ENCODE results near the gene SCYGR4. TPM values are rescaled to one million over a fixed set of nuclear protein-coding genes. Genes with fewer than 3 reads are reported as not detected.

SCYGR4 gene
- total and polyA plus RNA-seq, 9 of the 15 experiments (the other 6 are each of a cell fraction or from before 2014, with no cell fraction given), result 0.09 TPM; not detected in 8

GRCh38 chr2:227627769-227628168, 10.5 kb downstream of the SCYGR4 start:
- peaks cover 5 to 18% of the 10 kb centered on the region in 2 experiments; a peak in 4 of 5 replicates for H3K27me3 ChIP-seq (ENCODE audit: control insufficient read depth in 2 of 2, insufficient read depth in 2 of 2, low read length in 2 of 2)
- no peaks in the 10 kb centered on the region for H3K9me3 ChIP-seq (replicated peaks; ENCODE audit: control insufficient read depth, insufficient read depth, low read depth, low read length)
- ChIA-PET POLR2A (interaction anchor here (1.2 kb wide), 1 partner anchor 8 kb away, joined by 3 read pairs; no protein-coding TSS in a partner anchor), CTCF (ENCODE audit: low intra/inter-chr PET ratio) (no interaction called here)
- in situ Hi-C loops (cut with MboI), result no loop called here
- no peak overlapping the region for H3K4me3 ChIP-seq
- no peak overlapping the region for H3K9ac ChIP-seq (ENCODE audit: insufficient read depth in 1 of 2, low read depth in 2 of 2, low read length in 2 of 2)
- no peaks in the 10 kb centered on the region for H3K36me3 ChIP-seq (ENCODE audit: control insufficient read depth, insufficient read depth, low read length)
- no peak for FAIRE-seq
- H4K20me1 ChIP-seq (replicated peaks; ENCODE audit: control insufficient read depth, insufficient read depth, low read length), result no peaks in the 10 kb centered on the region
- BruUV-seq (replicated peaks), result no TSS peak
- intact Hi-C loops (cut with micrococcal nuclease), result no loop called here
- whole genome bisulfite sequencing (ENCODE audit: insufficient coverage, low coverage, missing lambda C conversion rate), result 0% methylated on average over 3 of the region's 3 CpGs
- H3K79me2 ChIP-seq (ENCODE audit: control insufficient read depth, insufficient read depth, low read length), result no peaks in the 10 kb centered on the region
- ATAC-seq, result no peak
- DNase-seq (ENCODE audit: extremely low read depth in 1 of 4, low spot score in 3 of 4), result no peak
- H3K9me1 ChIP-seq (ENCODE audit: control insufficient read depth, insufficient read depth, low read length), result no peaks in the 10 kb centered on the region
- H3K4me1 ChIP-seq (replicated peaks in 1 of 2; ENCODE audit: control insufficient read depth in 2 of 2, insufficient read depth in 2 of 2, low read length in 2 of 2), result no peaks in the 10 kb centered on the region
- H3K27ac ChIP-seq (ENCODE audit: extremely low read depth, low read depth, low read length), result no peak overlapping the region
- H2AFZ ChIP-seq (ENCODE audit: low read depth, low read length), result no peak overlapping the region
- H3K4me2 ChIP-seq (ENCODE audit: insufficient read depth, low read length), result no peak overlapping the region
- no peak for TF ChIP-seq KAT2B (IDR thresholded peaks at IDR 0.05; ENCODE audit: low read depth, low read length)
- TF ChIP-seq ATF7 (IDR thresholded peaks at IDR 0.05), result no peak
- no peak for TF ChIP-seq CHD2 (IDR thresholded peaks at IDR 0.05; ENCODE audit: low read depth, low read length)
- TF ChIP-seq, protein P1, sequence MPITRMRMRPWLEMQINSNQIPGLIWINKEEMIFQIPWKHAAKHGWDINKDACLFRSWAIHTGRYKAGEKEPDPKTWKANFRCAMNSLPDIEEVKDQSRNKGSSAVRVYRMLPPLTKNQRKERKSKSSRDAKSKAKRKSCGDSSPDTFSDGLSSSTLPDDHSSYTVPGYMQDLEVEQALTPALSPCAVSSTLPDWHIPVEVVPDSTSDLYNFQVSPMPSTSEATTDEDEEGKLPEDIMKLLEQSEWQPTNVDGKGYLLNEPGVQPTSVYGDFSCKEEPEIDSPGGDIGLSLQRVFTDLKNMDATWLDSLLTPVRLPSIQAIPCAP (CRISPR knock-in tag; IDR thresholded peaks at IDR 0.05; ENCODE audit: borderline replicate concordance), result no peak
- TF ChIP-seq SRSF7 (optimal IDR thresholded peaks at IDR 0.05; ENCODE audit: low read depth, low read length), result no peak
- TF ChIP-seq NEUROD1 (IDR thresholded peaks at IDR 0.05; ENCODE audit: borderline replicate concordance, low read depth, low read length, partially characterized antibody), result no peak
- no peak for TF ChIP-seq ETS2 (tag; IDR thresholded peaks at IDR 0.05; ENCODE audit: borderline replicate concordance, poor library complexity, severe bottlenecking)
- no peak for TF ChIP-seq SMAD4 (CRISPR knock-in tag; conservative IDR thresholded peaks at IDR 0.05)
- no peak for TF ChIP-seq JUND (IDR thresholded peaks at IDR 0.05; ENCODE audit: borderline replicate concordance, low read depth, low read length)
- TF ChIP-seq JUND (tag; IDR thresholded peaks at IDR 0.05; ENCODE audit: borderline replicate concordance, low read depth, low read length), result no peak
- no peak for TF ChIP-seq SMARCE1 (IDR thresholded peaks at IDR 0.05)
- no peak for TF ChIP-seq ZBTB49 (CRISPR knock-in tag; IDR thresholded peaks at IDR 0.05; ENCODE audit: borderline replicate concordance)
- no peak for TF ChIP-seq ZNF609 (CRISPR knock-in tag; IDR thresholded peaks at IDR 0.05; ENCODE audit: borderline replicate concordance)

Data from K562 (cell line).